ENCODE data around the gene CRTC1.

Gene CRTC1

GRCh38 chr19:18742324-18742723, 58.8 kb downstream of the CRTC1 start:
- POLR2A ChIA-PET, result no interaction called here
- no peak for TF ChIP-seq SP1 (IDR thresholded peaks at IDR 0.05)
- TF ChIP-seq FOXK2 (IDR thresholded peaks at IDR 0.05), result no peak
- TF ChIP-seq NFRKB (IDR thresholded peaks at IDR 0.05), result no peak
- no peak for TF ChIP-seq FOXM1 (IDR thresholded peaks at IDR 0.05; ENCODE audit: borderline replicate concordance)
- no peak for TF ChIP-seq TARDBP (IDR thresholded peaks at IDR 0.05)
- no peak for TF ChIP-seq PKNOX1 (IDR thresholded peaks at IDR 0.05)
- TF ChIP-seq ARNT (IDR thresholded peaks at IDR 0.05), result no peak
- TF ChIP-seq L3MBTL2 (conservative IDR thresholded peaks at IDR 0.05), result no peak
- no peak for TF ChIP-seq ZNF384 (IDR thresholded peaks at IDR 0.05)
- no peak for TF ChIP-seq HDGF (IDR thresholded peaks at IDR 0.05; ENCODE audit: borderline replicate concordance)
- TF ChIP-seq BHLHE40 (IDR thresholded peaks at IDR 0.05; ENCODE audit: borderline replicate concordance), result no peak
- no peak for TF ChIP-seq LEF1 (IDR thresholded peaks at IDR 0.05; ENCODE audit: borderline replicate concordance)
- TF ChIP-seq FOXA1 (IDR thresholded peaks at IDR 0.05), result no peak
- TF ChIP-seq SUZ12 (IDR thresholded peaks at IDR 0.05), result no peak
- TF ChIP-seq ELF4 (IDR thresholded peaks at IDR 0.05), result no peak
- TF ChIP-seq CTBP1 (IDR thresholded peaks at IDR 0.05; ENCODE audit: borderline replicate concordance), result no peak
- CTCF ChIA-PET, result interaction anchor here (0.6 kb wide), 1 partner anchor 374 kb away, joined by 3 read pairs; no protein-coding TSS in a partner anchor
- no peak for DNase-seq (ENCODE audit: extremely low spot score)

- CTCF ChIA-PET, result no interaction called here
- POLR2A ChIA-PET, result no interaction called here
- TF ChIP-seq FOXA1 (IDR thresholded peaks at IDR 0.05) (no peak), FOXK2 (IDR thresholded peaks at IDR 0.05) (no peak), ELF4 (IDR thresholded peaks at IDR 0.05) (no peak), PKNOX1 (IDR thresholded peaks at IDR 0.05) (no peak), CTBP1 (IDR thresholded peaks at IDR 0.05; ENCODE audit: borderline replicate concordance) (no peak), BHLHE40 (IDR thresholded peaks at IDR 0.05; ENCODE audit: borderline replicate concordance) (no peak), SP1 (IDR thresholded peaks at IDR 0.05) (no peak), ARNT (IDR thresholded peaks at IDR 0.05) (no peak), HDGF (IDR thresholded peaks at IDR 0.05; ENCODE audit: borderline replicate concordance) (no peak), ZNF384 (IDR thresholded peaks at IDR 0.05) (no peak), SUZ12 (IDR thresholded peaks at IDR 0.05) (no peak), FOXM1 (IDR thresholded peaks at IDR 0.05; ENCODE audit: borderline replicate concordance) (no peak), L3MBTL2 (conservative IDR thresholded peaks at IDR 0.05) (no peak), NFRKB (IDR thresholded peaks at IDR 0.05) (no peak), LEF1 (IDR thresholded peaks at IDR 0.05; ENCODE audit: borderline replicate concordance) (no peak), TARDBP (IDR thresholded peaks at IDR 0.05) (no peak)
- DNase-seq (ENCODE audit: extremely low spot score), result peak; percentile 37
These were observed 59.6 kb downstream of the CRTC1 start for GRCh38 chr19:18742838-18743783.

GRCh38 chr19:18743784-18744418, 60.4 kb downstream of the CRTC1 start:
- TF ChIP-seq FOXK2 (IDR thresholded peaks at IDR 0.05), result no peak
- no peak for TF ChIP-seq L3MBTL2 (conservative IDR thresholded peaks at IDR 0.05)
- TF ChIP-seq CTBP1 (IDR thresholded peaks at IDR 0.05; ENCODE audit: borderline replicate concordance), result no peak
- no peak for DNase-seq (ENCODE audit: extremely low spot score)
- CTCF ChIA-PET, result no interaction called here
- POLR2A ChIA-PET, result no interaction called here

GRCh38 chr19:18745012-18745735, 61.7 kb downstream of the CRTC1 start:
- DNase-seq (ENCODE audit: extremely low spot score), result no peak

More at GRCh38 chr19:18745012-18745735, 61.7 kb downstream of the CRTC1 start:
- TF ChIP-seq BHLHE40 (IDR thresholded peaks at IDR 0.05; ENCODE audit: borderline replicate concordance) (no peak), TARDBP (IDR thresholded peaks at IDR 0.05) (no peak), FOXA1 (IDR thresholded peaks at IDR 0.05) (no peak), ZNF384 (IDR thresholded peaks at IDR 0.05) (no peak), LEF1 (IDR thresholded peaks at IDR 0.05; ENCODE audit: borderline replicate concordance) (no peak), ELF4 (IDR thresholded peaks at IDR 0.05) (no peak), SUZ12 (IDR thresholded peaks at IDR 0.05) (no peak), HDGF (IDR thresholded peaks at IDR 0.05; ENCODE audit: borderline replicate concordance) (no peak), L3MBTL2 (conservative IDR thresholded peaks at IDR 0.05) (no peak), CTBP1 (IDR thresholded peaks at IDR 0.05; ENCODE audit: borderline replicate concordance) (no peak), PKNOX1 (IDR thresholded peaks at IDR 0.05) (no peak), FOXK2 (IDR thresholded peaks at IDR 0.05) (no peak), NFRKB (IDR thresholded peaks at IDR 0.05) (no peak), ARNT (IDR thresholded peaks at IDR 0.05) (no peak)
- CTCF ChIA-PET, result no interaction called here
- POLR2A ChIA-PET, result no interaction called here
